Vagina (tissue), 2 donors: ENCODE results near the gene OARD1.

Experiments used
- CTCF ChIP-seq, 3 experiments: fragments of 450-650 bp in 2 of 3; fragments of 200-600 bp in 1 of 3; sonication (generic) in 1 of 3; IDR thresholded peaks; one replicate each; pipeline ENCODE4 v1.5.1; 2017 to 2019; ENCODE audit warnings: antibody characterized with exemption in 3 of 3, mild to moderate bottlenecking in 2 of 3, moderate library complexity in 2 of 3
- POLR2A ChIP-seq, 2 donors: fragments of 450-650 bp; IDR thresholded peaks; one replicate each; pipeline ENCODE4 v1.6.1; 2017; ENCODE audit warnings: antibody characterized with exemption in 2 of 2, mild to moderate bottlenecking in 2 of 2, moderate library complexity in 2 of 2

- no peak for TF ChIP-seq POLR2A (IDR thresholded peaks at IDR 0.05)
- no peak for TF ChIP-seq CTCF (IDR thresholded peaks at IDR 0.05)
These were observed 26.2 kb upstream of the OARD1 start for GRCh38 chr6:41098366-41098765.
